Measurements from ENCODE around the gene MYBL2. TPM values are rescaled to one million over a fixed set of nuclear protein-coding genes. Genes with fewer than 3 reads are reported as not detected.
A peak's percentile ranks its signal among the peaks of the same experiment; 100 is the strongest.

The MYBL2 gene
- polyA plus RNA-seq, 1 of the 3 experiments (the other 2 are of a cell fraction): 9.7 TPM

DNA sequence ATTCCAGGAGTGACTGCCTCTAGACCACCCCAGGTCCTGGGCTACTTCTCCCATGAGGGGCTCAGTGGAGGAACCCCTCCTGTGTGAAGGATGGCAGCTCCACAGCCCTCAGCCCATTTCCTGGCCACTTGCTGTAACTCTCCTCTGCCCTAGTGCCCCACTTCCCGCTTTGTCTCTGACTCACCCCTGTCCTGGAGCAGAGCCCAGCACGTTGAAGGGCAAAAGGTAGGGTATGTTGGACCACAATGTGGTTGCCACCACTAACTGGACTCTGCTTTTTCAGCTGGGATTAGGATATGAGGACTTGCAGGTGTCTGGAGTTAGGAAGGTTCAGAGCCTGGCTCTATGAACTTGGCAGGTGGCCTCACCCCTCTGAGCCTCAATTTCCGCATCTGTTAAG, 2.4 kb downstream of the MYBL2 start (continued):
- TF ChIP-seq, protein P1, sequence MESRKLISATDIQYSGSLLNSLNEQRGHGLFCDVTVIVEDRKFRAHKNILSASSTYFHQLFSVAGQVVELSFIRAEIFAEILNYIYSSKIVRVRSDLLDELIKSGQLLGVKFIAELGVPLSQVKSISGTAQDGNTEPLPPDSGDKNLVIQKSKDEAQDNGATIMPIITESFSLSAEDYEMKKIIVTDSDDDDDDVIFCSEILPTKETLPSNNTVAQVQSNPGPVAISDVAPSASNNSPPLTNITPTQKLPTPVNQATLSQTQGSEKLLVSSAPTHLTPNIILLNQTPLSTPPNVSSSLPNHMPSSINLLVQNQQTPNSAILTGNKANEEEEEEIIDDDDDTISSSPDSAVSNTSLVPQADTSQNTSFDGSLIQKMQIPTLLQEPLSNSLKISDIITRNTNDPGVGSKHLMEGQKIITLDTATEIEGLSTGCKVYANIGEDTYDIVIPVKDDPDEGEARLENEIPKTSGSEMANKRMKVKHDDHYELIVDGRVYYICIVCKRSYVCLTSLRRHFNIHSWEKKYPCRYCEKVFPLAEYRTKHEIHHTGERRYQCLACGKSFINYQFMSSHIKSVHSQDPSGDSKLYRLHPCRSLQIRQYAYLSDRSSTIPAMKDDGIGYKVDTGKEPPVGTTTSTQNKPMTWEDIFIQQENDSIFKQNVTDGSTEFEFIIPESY (IDR thresholded peaks at IDR 0.05; ENCODE audit: borderline replicate concordance, low read depth): no peak
- TF ChIP-seq GATA2 (CRISPR knock-in tag; IDR thresholded peaks at IDR 0.05) (no peak), JUND (IDR thresholded peaks at IDR 0.05) (peak; percentile 51), RCOR1 (IDR thresholded peaks at IDR 0.05; ENCODE audit: low read length) (no peak)
- TF ChIP-seq, protein P2, sequence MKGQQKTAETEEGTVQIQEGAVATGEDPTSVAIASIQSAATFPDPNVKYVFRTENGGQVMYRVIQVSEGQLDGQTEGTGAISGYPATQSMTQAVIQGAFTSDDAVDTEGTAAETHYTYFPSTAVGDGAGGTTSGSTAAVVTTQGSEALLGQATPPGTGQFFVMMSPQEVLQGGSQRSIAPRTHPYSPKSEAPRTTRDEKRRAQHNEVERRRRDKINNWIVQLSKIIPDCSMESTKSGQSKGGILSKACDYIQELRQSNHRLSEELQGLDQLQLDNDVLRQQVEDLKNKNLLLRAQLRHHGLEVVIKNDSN (IDR thresholded peaks at IDR 0.05; ENCODE audit: borderline replicate concordance, low read depth): no peak
- TF ChIP-seq, protein P3, sequence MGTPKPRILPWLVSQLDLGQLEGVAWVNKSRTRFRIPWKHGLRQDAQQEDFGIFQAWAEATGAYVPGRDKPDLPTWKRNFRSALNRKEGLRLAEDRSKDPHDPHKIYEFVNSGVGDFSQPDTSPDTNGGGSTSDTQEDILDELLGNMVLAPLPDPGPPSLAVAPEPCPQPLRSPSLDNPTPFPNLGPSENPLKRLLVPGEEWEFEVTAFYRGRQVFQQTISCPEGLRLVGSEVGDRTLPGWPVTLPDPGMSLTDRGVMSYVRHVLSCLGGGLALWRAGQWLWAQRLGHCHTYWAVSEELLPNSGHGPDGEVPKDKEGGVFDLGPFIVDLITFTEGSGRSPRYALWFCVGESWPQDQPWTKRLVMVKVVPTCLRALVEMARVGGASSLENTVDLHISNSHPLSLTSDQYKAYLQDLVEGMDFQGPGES (IDR thresholded peaks at IDR 0.05; ENCODE audit: low read depth, low read length): no peak
- TF ChIP-seq, protein P4, sequence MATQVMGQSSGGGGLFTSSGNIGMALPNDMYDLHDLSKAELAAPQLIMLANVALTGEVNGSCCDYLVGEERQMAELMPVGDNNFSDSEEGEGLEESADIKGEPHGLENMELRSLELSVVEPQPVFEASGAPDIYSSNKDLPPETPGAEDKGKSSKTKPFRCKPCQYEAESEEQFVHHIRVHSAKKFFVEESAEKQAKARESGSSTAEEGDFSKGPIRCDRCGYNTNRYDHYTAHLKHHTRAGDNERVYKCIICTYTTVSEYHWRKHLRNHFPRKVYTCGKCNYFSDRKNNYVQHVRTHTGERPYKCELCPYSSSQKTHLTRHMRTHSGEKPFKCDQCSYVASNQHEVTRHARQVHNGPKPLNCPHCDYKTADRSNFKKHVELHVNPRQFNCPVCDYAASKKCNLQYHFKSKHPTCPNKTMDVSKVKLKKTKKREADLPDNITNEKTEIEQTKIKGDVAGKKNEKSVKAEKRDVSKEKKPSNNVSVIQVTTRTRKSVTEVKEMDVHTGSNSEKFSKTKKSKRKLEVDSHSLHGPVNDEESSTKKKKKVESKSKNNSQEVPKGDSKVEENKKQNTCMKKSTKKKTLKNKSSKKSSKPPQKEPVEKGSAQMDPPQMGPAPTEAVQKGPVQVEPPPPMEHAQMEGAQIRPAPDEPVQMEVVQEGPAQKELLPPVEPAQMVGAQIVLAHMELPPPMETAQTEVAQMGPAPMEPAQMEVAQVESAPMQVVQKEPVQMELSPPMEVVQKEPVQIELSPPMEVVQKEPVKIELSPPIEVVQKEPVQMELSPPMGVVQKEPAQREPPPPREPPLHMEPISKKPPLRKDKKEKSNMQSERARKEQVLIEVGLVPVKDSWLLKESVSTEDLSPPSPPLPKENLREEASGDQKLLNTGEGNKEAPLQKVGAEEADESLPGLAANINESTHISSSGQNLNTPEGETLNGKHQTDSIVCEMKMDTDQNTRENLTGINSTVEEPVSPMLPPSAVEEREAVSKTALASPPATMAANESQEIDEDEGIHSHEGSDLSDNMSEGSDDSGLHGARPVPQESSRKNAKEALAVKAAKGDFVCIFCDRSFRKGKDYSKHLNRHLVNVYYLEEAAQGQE (IDR thresholded peaks at IDR 0.05; ENCODE audit: low read depth, low read length): no peak

DNA sequence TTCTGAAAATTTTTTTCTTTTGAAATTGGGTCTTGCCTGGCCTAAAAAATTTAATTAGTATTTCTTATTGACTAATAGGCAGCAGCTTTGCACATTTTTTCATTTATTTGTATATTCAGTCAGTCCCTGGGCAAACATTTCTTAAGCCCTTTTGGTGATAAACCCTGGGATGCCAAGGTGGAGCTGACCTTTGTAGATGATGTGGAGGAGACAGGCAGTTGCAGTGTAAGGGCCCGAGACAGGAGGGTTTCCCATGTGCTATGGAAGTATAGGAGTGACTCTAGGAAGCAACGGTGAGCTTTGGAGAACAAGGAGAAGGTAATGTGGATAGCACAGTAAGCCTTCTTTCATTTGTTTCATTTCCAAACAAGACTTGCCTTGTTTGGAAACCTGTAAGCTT, 3.5 kb downstream of the MYBL2 start:
- no peak overlapping the region for H3K4me3 ChIP-seq (ENCODE audit: low read depth in 2 of 2, low read length in 1 of 2)
- CTCF ChIA-PET: interaction anchor here (0.8 to 2.2 kb wide), 6 partner anchors 11 to 133 kb away, joined by 3 to 9 read pairs (median 4); no protein-coding TSS in a partner anchor
- no peak for TF ChIP-seq RFX5 (IDR thresholded peaks at IDR 0.05; ENCODE audit: low read length)
- TF ChIP-seq, protein P5, sequence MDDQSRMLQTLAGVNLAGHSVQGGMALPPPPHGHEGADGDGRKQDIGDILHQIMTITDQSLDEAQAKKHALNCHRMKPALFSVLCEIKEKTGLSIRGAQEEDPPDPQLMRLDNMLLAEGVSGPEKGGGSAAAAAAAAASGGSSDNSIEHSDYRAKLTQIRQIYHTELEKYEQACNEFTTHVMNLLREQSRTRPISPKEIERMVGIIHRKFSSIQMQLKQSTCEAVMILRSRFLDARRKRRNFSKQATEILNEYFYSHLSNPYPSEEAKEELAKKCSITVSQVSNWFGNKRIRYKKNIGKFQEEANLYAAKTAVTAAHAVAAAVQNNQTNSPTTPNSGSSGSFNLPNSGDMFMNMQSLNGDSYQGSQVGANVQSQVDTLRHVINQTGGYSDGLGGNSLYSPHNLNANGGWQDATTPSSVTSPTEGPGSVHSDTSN (IDR thresholded peaks at IDR 0.05): no peak
- no peak for TF ChIP-seq SIN3A (IDR thresholded peaks at IDR 0.05; ENCODE audit: borderline replicate concordance, low read depth, low read length)
- TF ChIP-seq TEAD4 (IDR thresholded peaks at IDR 0.05; ENCODE audit: borderline replicate concordance, insufficient read depth): no peak
- no peak for TF ChIP-seq MEF2A (IDR thresholded peaks at IDR 0.05; ENCODE audit: borderline replicate concordance, low read depth)
- TF ChIP-seq NRF1 (IDR thresholded peaks at IDR 0.05; ENCODE audit: low read depth, low read length): no peak
- TF ChIP-seq, protein P6, sequence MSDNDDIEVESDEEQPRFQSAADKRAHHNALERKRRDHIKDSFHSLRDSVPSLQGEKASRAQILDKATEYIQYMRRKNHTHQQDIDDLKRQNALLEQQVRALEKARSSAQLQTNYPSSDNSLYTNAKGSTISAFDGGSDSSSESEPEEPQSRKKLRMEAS (IDR thresholded peaks at IDR 0.05; ENCODE audit: low read depth): no peak
- TF ChIP-seq TAF1 (IDR thresholded peaks at IDR 0.05; ENCODE audit: borderline replicate concordance, low read depth, low read length): no peak
- no peak for TF ChIP-seq CHD2 (IDR thresholded peaks at IDR 0.05; ENCODE audit: low read length, partially characterized antibody)
- TF ChIP-seq EZH2phosphoT487 (IDR thresholded peaks at IDR 0.05; ENCODE audit: borderline replicate concordance, low read depth): no peak
- no peak for TF ChIP-seq RXRA (IDR thresholded peaks at IDR 0.05; ENCODE audit: borderline replicate concordance, low read depth)
- TF ChIP-seq POLR2AphosphoS5 (IDR thresholded peaks at IDR 0.05; ENCODE audit: low read depth, low read length): no peak
- TF ChIP-seq MXI1 (IDR thresholded peaks at IDR 0.05; ENCODE audit: low read depth, low read length): no peak
- TF ChIP-seq FOXM1 (IDR thresholded peaks at IDR 0.05; ENCODE audit: low read depth): no peak
- TF ChIP-seq, protein P7, sequence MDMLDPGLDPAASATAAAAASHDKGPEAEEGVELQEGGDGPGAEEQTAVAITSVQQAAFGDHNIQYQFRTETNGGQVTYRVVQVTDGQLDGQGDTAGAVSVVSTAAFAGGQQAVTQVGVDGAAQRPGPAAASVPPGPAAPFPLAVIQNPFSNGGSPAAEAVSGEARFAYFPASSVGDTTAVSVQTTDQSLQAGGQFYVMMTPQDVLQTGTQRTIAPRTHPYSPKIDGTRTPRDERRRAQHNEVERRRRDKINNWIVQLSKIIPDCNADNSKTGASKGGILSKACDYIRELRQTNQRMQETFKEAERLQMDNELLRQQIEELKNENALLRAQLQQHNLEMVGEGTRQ (IDR thresholded peaks at IDR 0.05; ENCODE audit: borderline replicate concordance, low read depth, low read length): no peak

More for the DNA sequence above, 3.5 kb downstream of the MYBL2 start:
- WGBS (ENCODE audit: low lambda C conversion rate): 88% methylated on average over 2 of the region's 2 CpGs
- Histone ChIP-seq H3K9ac (no peak overlapping the region), H3K36me3 (replicated peaks in 1 of 2; ENCODE audit: control insufficient read depth in 1 of 2, insufficient read depth in 2 of 2, low read length in 1 of 2) (no peaks in the 10 kb centered on the region), H3K9me2 (no peaks in the 10 kb centered on the region), H2AFZ (ENCODE audit: low read depth) (no peak overlapping the region), H4K20me1 (ENCODE audit: insufficient read depth) (no peaks in the 10 kb centered on the region), H3F3A (replicated peaks; ENCODE audit: insufficient read depth) (peaks cover 6% of the 10 kb centered on the region), H3K27ac (ENCODE audit: low read depth in 2 of 2, low read length in 1 of 2) (no peak overlapping the region), H3K27me3 (ENCODE audit: insufficient read depth) (no peaks in the 10 kb centered on the region), H3K4me2 (no peak overlapping the region), H3K9me3 (no peaks in the 10 kb centered on the region), H3K79me2 (ENCODE audit: insufficient read depth) (peaks cover 36% of the 10 kb centered on the region), H3K4me1 (ENCODE audit: control insufficient read depth in 1 of 2, insufficient read depth in 2 of 2, low read depth in 1 of 2, low read length in 1 of 2) (peaks cover 0 to 7% of the 10 kb centered on the region in 2 experiments; a peak in 1 of 4 replicates)
- POLR2A ChIA-PET: no interaction called here
- no peak for DNase-seq

Measured in SK-N-SH (cell line).